Fibroblast of lung (primary cell): ENCODE results near the gene STRN3. TPM values are rescaled to one million over a fixed set of nuclear protein-coding genes. Genes with fewer than 3 reads are reported as not detected.
"Not testable (repeated sequence)": the region's sequence is repeated elsewhere in the genome, so short reads cannot be mapped to it uniquely, and the experiment has no call there.

Source experiments
- DNase-seq, 2 donors: peaks; one replicate each; pipeline versions ENCODE4 v3.0.0 to v3.0.0-alpha.2; 2010; ENCODE audit warnings: low read depth in 2 of 2
- H2AFZ ChIP-seq: 2 replicates; pipeline ENCODE4 v1.5.1; 2012; ENCODE audit warnings: low read length, control low read depth, inconsistent platforms
- H3K27ac ChIP-seq: 2 replicates; pipeline ENCODE4 v1.5.1; 2011; ENCODE audit warnings: low read length, control low read depth; ENCODE audit not compliant: insufficient read depth
- H3K27me3 ChIP-seq: 2 replicates; pipeline ENCODE4 v1.5.1; 2011; ENCODE audit warnings: mild to moderate bottlenecking, low read length; ENCODE audit not compliant: control insufficient read depth, insufficient read depth
- H3K36me3 ChIP-seq: 2 replicates; pipeline ENCODE4 v1.5.1; 2011; ENCODE audit warnings: low read length; ENCODE audit not compliant: control insufficient read depth, insufficient read depth
- H3K4me1 ChIP-seq: 2 replicates; pipeline ENCODE4 v1.5.1; 2011; ENCODE audit warnings: low read length; ENCODE audit not compliant: control insufficient read depth, insufficient read depth; ENCODE audit errors: extremely low read depth
- H3K4me2 ChIP-seq: 2 replicates; pipeline ENCODE4 v1.5.1; 2011; ENCODE audit warnings: low read length, control low read depth; ENCODE audit not compliant: insufficient read depth; ENCODE audit errors: extremely low read depth
- H3K4me3 ChIP-seq, 4 experiments: fragments of 200-600 bp in 1 of 4; sonication (generic) in 1 of 4; replicated peaks in 1 of 4; 2 replicates each; pipeline ENCODE4 v1.5.1; 2011 to 2016; ENCODE audit warnings: low read length in 4 of 4, low read depth in 3 of 4, mild to moderate bottlenecking in 3 of 4, control low read depth in 2 of 4, inconsistent platforms in 1 of 4, mixed read lengths in 1 of 4; ENCODE audit not compliant: insufficient read depth in 1 of 4; ENCODE audit errors: control extremely low read depth in 1 of 4
- H3K79me2 ChIP-seq: 2 replicates; pipeline ENCODE4 v1.5.1; 2012; ENCODE audit warnings: mild to moderate bottlenecking, low read length, inconsistent platforms; ENCODE audit not compliant: control insufficient read depth, insufficient read depth
- H3K9ac ChIP-seq: 2 replicates; pipeline ENCODE4 v1.5.1; 2011; ENCODE audit warnings: mild to moderate bottlenecking, low read length, control low read depth; ENCODE audit not compliant: insufficient read depth
- H3K9me3 ChIP-seq: 2 replicates; pipeline ENCODE4 v1.5.1; 2012; ENCODE audit warnings: low read depth, low read length; ENCODE audit not compliant: control insufficient read depth, insufficient read depth
- H4K20me1 ChIP-seq: 2 replicates; pipeline ENCODE4 v1.5.1; 2011; ENCODE audit warnings: low read length; ENCODE audit not compliant: control insufficient read depth, insufficient read depth; ENCODE audit errors: extremely low read depth
- EZH2 ChIP-seq: IDR thresholded peaks from 2 replicates; pipeline ENCODE4 v1.5.1; 2012; ENCODE audit warnings: low read length, control low read depth, mild to moderate bottlenecking; ENCODE audit errors: missing control alignments
- polyA plus RNA-seq, 2 donors: library from polyadenylated mRNA; depleted of rRNA in 1 of 2; stranded (reverse) in 1 of 2; unstranded in 1 of 2; fragments of >200 nt; gene quantifications; 2 replicates each; pipeline ENCODE4 v1.2.1, GENCODE V29; 2011 to 2012; ENCODE audit warnings: missing spikeins in 1 of 2
- total RNA-seq: library from RNA; depleted of rRNA; stranded (reverse); fragments of >200 nt; gene quantifications from 2 replicates; pipeline ENCODE4 v1.2.1, GENCODE V29; 2014
- TF ChIP-seq, protein P1 (sequence below), 2 donors: IDR thresholded peaks in 1 of 2; conservative IDR thresholded peaks in 1 of 2; 1 replicate in 1 of 2; 2 replicates in 1 of 2; pipeline ENCODE4 v1.5.1; 2011 to 2012; ENCODE audit warnings: low read length in 2 of 2, control low read depth in 1 of 2, inconsistent platforms in 1 of 2, low read depth in 1 of 2, mild to moderate bottlenecking in 1 of 2

STRN3 gene
- total and polyA plus RNA-seq, 2 donors (not counting 1 experiment from before 2014, with no cell fraction given), result 42.0 to 88.2 TPM

GRCh38 chr14:31043379-31043778 is 17.2 kb upstream of the STRN3 start:
- Histone ChIP-seq H3K36me3 (no peaks in the 10 kb centered on the region), H3K4me1 (no peaks in the 10 kb centered on the region), H3K27ac (no peak overlapping the region), H3K79me2 (no peaks in the 10 kb centered on the region), H3K27me3 (no peaks in the 10 kb centered on the region), H3K4me3 (no peak overlapping the region), H2AFZ (no peak overlapping the region), H3K9ac (no peak overlapping the region), H3K4me2 (no peak overlapping the region), H4K20me1 (no peaks in the 10 kb centered on the region), H3K9me3 (no peaks in the 10 kb centered on the region)
- no peak for DNase-seq
- no peak for TF ChIP-seq EZH2
- TF ChIP-seq, protein P1, sequence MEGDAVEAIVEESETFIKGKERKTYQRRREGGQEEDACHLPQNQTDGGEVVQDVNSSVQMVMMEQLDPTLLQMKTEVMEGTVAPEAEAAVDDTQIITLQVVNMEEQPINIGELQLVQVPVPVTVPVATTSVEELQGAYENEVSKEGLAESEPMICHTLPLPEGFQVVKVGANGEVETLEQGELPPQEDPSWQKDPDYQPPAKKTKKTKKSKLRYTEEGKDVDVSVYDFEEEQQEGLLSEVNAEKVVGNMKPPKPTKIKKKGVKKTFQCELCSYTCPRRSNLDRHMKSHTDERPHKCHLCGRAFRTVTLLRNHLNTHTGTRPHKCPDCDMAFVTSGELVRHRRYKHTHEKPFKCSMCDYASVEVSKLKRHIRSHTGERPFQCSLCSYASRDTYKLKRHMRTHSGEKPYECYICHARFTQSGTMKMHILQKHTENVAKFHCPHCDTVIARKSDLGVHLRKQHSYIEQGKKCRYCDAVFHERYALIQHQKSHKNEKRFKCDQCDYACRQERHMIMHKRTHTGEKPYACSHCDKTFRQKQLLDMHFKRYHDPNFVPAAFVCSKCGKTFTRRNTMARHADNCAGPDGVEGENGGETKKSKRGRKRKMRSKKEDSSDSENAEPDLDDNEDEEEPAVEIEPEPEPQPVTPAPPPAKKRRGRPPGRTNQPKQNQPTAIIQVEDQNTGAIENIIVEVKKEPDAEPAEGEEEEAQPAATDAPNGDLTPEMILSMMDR (conservative IDR thresholded peaks at IDR 0.05 in 1 of 2, IDR thresholded peaks at IDR 0.05 in 1 of 2; ENCODE audit: low read depth in 1 of 2, low read length in 2 of 2), result no peak

GRCh38 chr14:31042893-31043292 is 16.7 kb upstream of the STRN3 start:
- not testable (repeated sequence) for H3K9ac ChIP-seq, H3K4me2 ChIP-seq, H3K36me3 ChIP-seq, H3K4me1 ChIP-seq, H3K79me2 ChIP-seq, H3K4me3 ChIP-seq, H3K27ac ChIP-seq, H3K9me3 ChIP-seq, H4K20me1 ChIP-seq, DNase-seq, H2AFZ ChIP-seq, H3K27me3 ChIP-seq

DNA sequence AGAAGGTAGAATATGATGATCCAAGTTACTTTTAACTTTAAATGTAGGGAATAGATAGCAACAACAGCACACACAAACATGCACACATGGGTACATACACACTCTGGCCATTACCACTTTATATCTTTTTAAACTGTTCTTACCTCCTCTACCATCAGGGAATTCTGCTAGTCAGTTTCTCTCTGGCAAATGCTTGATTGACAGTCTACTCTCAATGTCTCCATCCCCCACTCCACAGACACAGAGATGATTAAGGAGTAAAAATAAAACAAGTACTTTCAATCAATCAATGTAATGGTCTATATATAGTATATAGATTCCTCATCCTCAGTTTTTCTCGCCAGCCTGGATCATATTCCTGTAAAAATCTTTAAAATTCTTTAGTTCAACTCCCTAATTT is 16.1 kb upstream of the STRN3 start:
- Histone ChIP-seq H2AFZ (no peak overlapping the region), H3K4me1 (no peaks in the 10 kb centered on the region), H3K36me3 (no peaks in the 10 kb centered on the region), H3K27ac (no peak overlapping the region), H3K4me3 (no peak overlapping the region), H3K9me3 (no peaks in the 10 kb centered on the region), H3K9ac (no peak overlapping the region), H3K27me3 (no peaks in the 10 kb centered on the region), H3K4me2 (no peak overlapping the region), H3K79me2 (no peaks in the 10 kb centered on the region), H4K20me1 (no peaks in the 10 kb centered on the region)
- TF ChIP-seq, protein P1 (conservative IDR thresholded peaks at IDR 0.05 in 1 of 2, IDR thresholded peaks at IDR 0.05 in 1 of 2; ENCODE audit: low read depth in 1 of 2, low read length in 2 of 2), result no peak
- no peak for TF ChIP-seq EZH2
- no peak for DNase-seq
